Placental pericyte (primary cell): Measurements from ENCODE around the gene PLEKHS1. TPM values are rescaled to one million over a fixed set of nuclear protein-coding genes. Genes with fewer than 3 reads are reported as not detected.

Source experiments
- small RNA-seq: library from RNA; depleted of rRNA; stranded (forward); fragments of <200 nt; gene quantifications from one replicate; pipeline ENCODE3, GENCODE V24; 2012; ENCODE audit warnings: low replicate concordance
- total RNA-seq: library from RNA; depleted of rRNA; stranded (reverse); fragments of >200 nt; gene quantifications from 2 replicates; pipeline ENCODE4 v1.2.3, GENCODE V29; 2012

PLEKHS1 gene
- under 0.01 TPM in 1 of 2 replicates, not detected in the other for total RNA-seq

DNA sequence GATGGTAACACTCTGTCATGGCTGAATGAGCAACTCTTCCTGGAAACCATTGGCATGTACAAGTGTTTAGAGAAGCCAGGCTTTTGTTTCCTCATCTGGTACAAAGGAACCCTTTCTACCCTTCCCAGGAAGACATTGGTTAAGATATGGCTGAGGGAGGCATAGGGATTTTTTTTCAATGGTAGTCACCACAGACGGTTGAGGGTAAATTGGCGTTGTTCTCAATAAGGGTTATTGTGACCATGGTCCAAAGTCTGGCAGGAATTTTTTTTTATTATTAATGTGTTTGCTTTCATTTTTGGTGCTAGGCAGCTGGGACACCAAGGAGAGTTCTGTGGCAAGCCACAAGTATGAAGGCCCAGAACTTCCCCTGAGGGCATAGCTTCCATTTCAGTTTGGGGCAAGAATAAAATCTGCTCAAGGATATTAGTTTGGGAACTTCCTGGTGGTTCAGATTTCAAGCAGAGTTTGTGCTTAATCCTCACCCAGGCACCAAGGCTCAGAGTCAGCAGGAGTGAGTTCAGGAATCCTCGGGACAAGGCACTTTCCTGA is at the start of gene PLEKHS1:
Gene PLEKHS1, plus strand, starts transcription at position 502 of the 552 bp plus-strand sequence. CDS start 3,596 bp downstream, outside the sequence.

Small RNAs within 50 kb of the gene (small RNA-seq; reads per million reads assigned to genes)
- not detected for gene RF00560

Other genes with a start within 250 kb of the PLEKHS1 start
- gene HABP2, start 198.6 kb upstream of the PLEKHS1 start, total RNA-seq = not detected in 2 replicates
- gene NRAP, start 87.6 kb upstream of the PLEKHS1 start, total RNA-seq = not detected in 2 replicates
- 13.1 and 34.8 TPM in 2 replicates for gene CASP7, start 71.8 kb upstream of the PLEKHS1 start, total RNA-seq
- 3.7 and 7.9 TPM in 2 replicates for gene DCLRE1A, start 102.4 kb downstream of the PLEKHS1 start, total RNA-seq
- 9.0 and 26.3 TPM in 2 replicates for gene NHLRC2, start 103.0 kb downstream of the PLEKHS1 start, total RNA-seq